C1 segment of cervical spinal cord (tissue), 14 donors: Measurements from ENCODE around the gene NAA25.
"Not testable (repeated sequence)": the region's sequence is repeated elsewhere in the genome, so short reads cannot be mapped to it uniquely, and the experiment has no call there.

Source experiments
- DNase-seq, 14 donors: peaks; one replicate each; lab custom pipeline; 2025; lab: John Stamatoyannopoulos, UW

The NAA25 gene

GRCh38 chr12:112061137-112061536 lies 47.4 kb downstream of the NAA25 start:
- DNase-seq = no peak

GRCh38 chr12:112049351-112049750 lies 59.2 kb downstream of the NAA25 start:
- DNase-seq = no peak

- no peak for DNase-seq
Measured at GRCh38 chr12:112046003-112046402, 62.6 kb downstream of the NAA25 start.

GRCh38 chr12:112036614-112037013 lies 72.0 kb downstream of the NAA25 start:
- not testable (repeated sequence) for DNase-seq

GRCh38 chr12:112035219-112035785 lies 73.3 kb downstream of the NAA25 start:
- no peak for DNase-seq

GRCh38 chr12:112032292-112032691 lies 76.3 kb downstream of the NAA25 start:
- DNase-seq = no peak

- DNase-seq = no peak
Measured at GRCh38 chr12:112031472-112031871, 77.1 kb downstream of the NAA25 start.

- DNase-seq = no peak
Measured at GRCh38 chr12:112029301-112029700, 79.3 kb downstream of the NAA25 start.

- DNase-seq = no peak
Measured at GRCh38 chr12:112025808-112026375, 82.7 kb downstream of the NAA25 start.

GRCh38 chr12:112023759-112024396 lies 84.7 kb downstream of the NAA25 start:
- no peak for DNase-seq

- no peak for DNase-seq
Measured at GRCh38 chr12:112022241-112023016, 86.2 kb downstream of the NAA25 start.

- DNase-seq = no peak
Measured at GRCh38 chr12:112020947-112021457, 87.6 kb downstream of the NAA25 start.

GRCh38 chr12:112018571-112019237 lies 89.9 kb downstream of the NAA25 start:
- DNase-seq = no peak

GRCh38 chr12:112017041-112017440 lies 91.5 kb downstream of the NAA25 start:
- no peak for DNase-seq

GRCh38 chr12:112015938-112016337 lies 92.6 kb downstream of the NAA25 start:
- DNase-seq = no peak

GRCh38 chr12:112013601-112014402 lies 94.8 kb downstream of the NAA25 start:
- DNase-seq = peak in 11 of 14 donors; percentile 29 to 83 (median 48)

GRCh38 chr12:112012775-112013600 lies 95.6 kb downstream of the NAA25 start, which contains the start of the genes ERP29 and TMEM116:
Gene ERP29, plus strand, starts transcription at chr12:112013426. Its CDS starts 40 bp downstream, at chr12:112013466.
Gene TMEM116, minus strand, starts transcription at chr12:112013165. Its CDS starts 7,895 bp downstream, at chr12:112005270.
- peak; percentile 97 to 100 (median 98) for DNase-seq

- no peak for DNase-seq
Measured at GRCh38 chr12:112011685-112012084, 96.9 kb downstream of the NAA25 start.
